Measurements from ENCODE around the gene NTSR1.

The NTSR1 gene

GRCh38 chr20:62711703-62712101, 3.1 kb downstream of the NTSR1 start:
- TF ChIP-seq POLR2AphosphoS5 (IDR thresholded peaks at IDR 0.05; ENCODE audit: low read depth, low read length), result no peak
- TF ChIP-seq POLR2A (IDR thresholded peaks at IDR 0.05; ENCODE audit: low read depth, low read length), result no peak
- TF ChIP-seq PAX5 (IDR thresholded peaks at IDR 0.05; ENCODE audit: insufficient read depth, low read length, severe bottlenecking), result no peak
- TF ChIP-seq POU2F2 (IDR thresholded peaks at IDR 0.05; ENCODE audit: low read depth, low read length), result no peak
- no peak for TF ChIP-seq TAF1 (IDR thresholded peaks at IDR 0.05; ENCODE audit: low read depth, low read length)
- TF ChIP-seq SPI1 (IDR thresholded peaks at IDR 0.05; ENCODE audit: low read depth, low read length), result no peak
- FAIRE-seq (no peak), DNase-seq (ENCODE audit: insufficient read length, low spot score) (no peak)

DNA sequence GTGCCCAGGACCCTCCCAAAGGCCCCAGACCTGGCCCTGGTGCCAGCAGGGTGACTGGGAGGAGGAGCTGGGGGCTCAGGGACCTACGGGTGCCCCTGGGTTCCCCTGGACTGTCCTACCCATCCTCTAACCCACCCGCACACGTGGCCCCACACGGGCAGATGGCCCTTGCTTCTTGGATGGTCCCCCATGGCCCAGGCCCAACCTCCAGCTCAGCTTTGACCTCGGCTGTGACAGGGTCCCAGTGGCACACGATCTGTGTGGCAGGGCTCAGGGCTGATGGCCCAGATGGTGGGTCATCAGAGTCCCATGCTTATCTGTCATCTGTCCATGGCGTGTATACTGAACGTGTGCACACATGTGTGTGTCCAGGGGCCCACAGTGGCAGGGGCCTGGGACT, 4.0 kb downstream of the NTSR1 start:
- no peak for TF ChIP-seq POU2F2 (IDR thresholded peaks at IDR 0.05; ENCODE audit: low read depth, low read length)
- TF ChIP-seq POLR2A (IDR thresholded peaks at IDR 0.05; ENCODE audit: low read depth, low read length), result no peak
- no peak for TF ChIP-seq SPI1 (IDR thresholded peaks at IDR 0.05; ENCODE audit: low read depth, low read length)
- no peak for TF ChIP-seq POLR2AphosphoS5 (IDR thresholded peaks at IDR 0.05; ENCODE audit: low read depth, low read length)
- no peak for TF ChIP-seq PAX5 (IDR thresholded peaks at IDR 0.05; ENCODE audit: insufficient read depth, low read length, severe bottlenecking)
- no peak for TF ChIP-seq TAF1 (IDR thresholded peaks at IDR 0.05; ENCODE audit: low read depth, low read length)
- DNase-seq (ENCODE audit: insufficient read length, low spot score) (no peak), FAIRE-seq (no peak)

- no peak for TF ChIP-seq TAF1 (IDR thresholded peaks at IDR 0.05; ENCODE audit: low read depth, low read length)
- TF ChIP-seq POLR2A (IDR thresholded peaks at IDR 0.05; ENCODE audit: low read depth, low read length), result no peak
- no peak for TF ChIP-seq POU2F2 (IDR thresholded peaks at IDR 0.05; ENCODE audit: low read depth, low read length)
- TF ChIP-seq SPI1 (IDR thresholded peaks at IDR 0.05; ENCODE audit: low read depth, low read length), result no peak
- TF ChIP-seq PAX5 (IDR thresholded peaks at IDR 0.05; ENCODE audit: insufficient read depth, low read length, severe bottlenecking), result no peak
- TF ChIP-seq POLR2AphosphoS5 (IDR thresholded peaks at IDR 0.05; ENCODE audit: low read depth, low read length), result no peak
- DNase-seq (ENCODE audit: insufficient read length, low spot score) (no peak), FAIRE-seq (no peak)
These were observed 5.4 kb downstream of the NTSR1 start for GRCh38 chr20:62714006-62714405.

DNA sequence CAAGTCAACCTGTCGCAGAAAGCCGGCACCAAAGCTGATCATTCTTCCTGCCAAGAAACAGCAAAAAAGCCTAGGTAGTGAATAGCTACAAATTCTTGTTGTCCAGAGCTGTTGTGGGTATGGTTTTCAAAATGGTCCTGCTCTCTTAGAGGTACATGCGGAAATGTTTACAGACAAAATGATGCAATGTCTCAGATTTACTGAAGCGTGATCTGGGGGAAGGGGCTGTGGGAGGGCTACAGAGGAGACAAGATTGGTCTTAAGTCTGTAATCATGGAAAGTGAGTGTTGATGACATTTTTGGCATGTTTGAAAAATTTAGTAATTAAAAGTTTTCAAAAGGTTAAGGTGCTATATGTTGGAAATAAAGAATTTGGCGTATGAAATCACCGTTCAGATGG, 6.2 kb downstream of the NTSR1 start:
- FAIRE-seq (no peak), DNase-seq (ENCODE audit: insufficient read length, low spot score) (no peak)
- TF ChIP-seq TAF1 (IDR thresholded peaks at IDR 0.05; ENCODE audit: low read depth, low read length), result no peak
- TF ChIP-seq POLR2A (IDR thresholded peaks at IDR 0.05; ENCODE audit: low read depth, low read length), result no peak
- TF ChIP-seq SPI1 (IDR thresholded peaks at IDR 0.05; ENCODE audit: low read depth, low read length), result no peak
- TF ChIP-seq POLR2AphosphoS5 (IDR thresholded peaks at IDR 0.05; ENCODE audit: low read depth, low read length), result no peak
- TF ChIP-seq POU2F2 (IDR thresholded peaks at IDR 0.05; ENCODE audit: low read depth, low read length), result no peak
- no peak for TF ChIP-seq PAX5 (IDR thresholded peaks at IDR 0.05; ENCODE audit: insufficient read depth, low read length, severe bottlenecking)

DNA sequence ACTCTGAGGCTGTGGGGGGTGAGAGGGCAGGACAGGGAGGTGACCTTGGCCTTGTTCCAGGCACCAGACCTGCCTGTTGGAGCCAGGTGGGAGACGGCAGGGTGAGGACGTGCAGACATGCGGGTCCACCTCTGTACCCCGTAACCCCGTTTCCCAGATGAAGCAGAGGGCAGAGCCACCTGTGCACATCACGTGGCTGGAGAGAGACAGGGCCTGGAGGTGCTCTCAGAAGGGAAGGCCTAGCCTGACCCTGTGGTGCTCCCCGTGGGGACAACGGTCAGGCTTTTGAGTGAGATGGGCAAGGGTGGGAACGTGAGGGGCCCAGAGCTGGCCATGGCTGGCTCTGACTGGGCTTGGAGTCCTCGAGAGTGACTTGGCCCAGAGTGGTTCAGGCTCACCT, 6.6 kb downstream of the NTSR1 start:
- no peak for TF ChIP-seq POLR2A (IDR thresholded peaks at IDR 0.05; ENCODE audit: low read depth, low read length)
- TF ChIP-seq TAF1 (IDR thresholded peaks at IDR 0.05; ENCODE audit: low read depth, low read length), result no peak
- no peak for TF ChIP-seq POU2F2 (IDR thresholded peaks at IDR 0.05; ENCODE audit: low read depth, low read length)
- TF ChIP-seq PAX5 (IDR thresholded peaks at IDR 0.05; ENCODE audit: insufficient read depth, low read length, severe bottlenecking), result no peak
- no peak for TF ChIP-seq POLR2AphosphoS5 (IDR thresholded peaks at IDR 0.05; ENCODE audit: low read depth, low read length)
- no peak for TF ChIP-seq SPI1 (IDR thresholded peaks at IDR 0.05; ENCODE audit: low read depth, low read length)
- FAIRE-seq (no peak), DNase-seq (ENCODE audit: insufficient read length, low spot score) (no peak)

DNA sequence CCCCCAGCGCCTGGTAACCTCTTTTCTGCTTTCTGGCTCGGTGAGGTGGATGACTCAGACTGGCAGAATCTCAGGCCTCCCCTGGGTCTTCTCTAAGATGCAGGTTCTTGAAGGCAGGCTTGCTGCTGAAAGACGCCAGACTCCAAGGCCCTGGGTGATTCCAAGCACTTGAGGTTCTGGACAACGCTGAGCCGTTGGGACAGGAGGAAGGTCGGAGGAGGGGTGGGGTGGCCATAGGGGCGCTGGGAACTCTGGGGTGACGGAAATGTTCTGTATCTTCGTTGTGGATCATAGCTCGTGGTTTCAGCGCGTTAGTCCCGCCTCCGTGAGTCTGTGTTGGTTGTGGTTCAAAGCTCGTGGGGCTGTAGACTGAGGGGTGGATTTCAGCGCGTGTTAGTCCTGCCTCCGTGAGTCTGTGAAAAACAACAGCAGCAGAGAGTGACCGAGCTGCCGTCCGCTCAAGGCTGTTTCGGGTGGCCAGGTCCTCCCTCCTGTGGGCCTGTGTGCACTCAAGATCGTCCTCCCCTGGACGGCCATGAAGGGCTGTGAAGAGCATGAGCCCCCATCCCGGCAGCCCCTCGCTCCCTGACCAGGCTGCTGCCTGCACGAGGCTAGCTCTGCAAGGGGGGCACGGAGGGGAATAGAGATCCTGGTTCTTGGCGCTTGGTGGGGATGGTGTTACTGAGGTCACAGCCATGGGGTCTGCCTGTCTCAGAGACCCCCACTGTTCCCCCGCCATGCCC, 7.7 kb downstream of the NTSR1 start:
- DNase-seq (ENCODE audit: insufficient read length, low spot score), result no peak
- FAIRE-seq, result no peak

DNA sequence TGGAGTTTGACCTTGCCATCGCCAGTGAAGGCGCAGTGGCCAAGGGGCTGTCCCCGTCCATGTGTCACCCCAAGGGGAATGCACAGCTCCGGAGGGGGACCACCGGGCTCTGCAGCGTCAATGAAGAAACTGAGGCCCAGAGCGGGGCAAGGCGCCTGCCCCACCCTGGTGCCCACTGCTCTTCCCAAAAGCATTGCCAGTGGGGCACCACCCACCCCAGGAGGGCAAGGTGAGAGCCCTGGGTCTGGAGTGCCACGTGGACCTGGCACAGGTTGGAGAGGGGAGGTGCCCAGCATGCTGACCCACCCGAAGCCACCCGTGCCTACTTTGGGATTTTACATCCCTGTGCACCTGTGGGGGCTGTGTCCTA, 8.3 kb downstream of the NTSR1 start:
- DNase-seq (ENCODE audit: insufficient read length, low spot score) (no peak), FAIRE-seq (no peak)

More for the DNA sequence above, 7.7 kb downstream of the NTSR1 start:
- no peak for TF ChIP-seq TAF1 (IDR thresholded peaks at IDR 0.05; ENCODE audit: low read depth, low read length)
- no peak for TF ChIP-seq POU2F2 (IDR thresholded peaks at IDR 0.05; ENCODE audit: low read depth, low read length)
- no peak for TF ChIP-seq POLR2A (IDR thresholded peaks at IDR 0.05; ENCODE audit: low read depth, low read length)
- no peak for TF ChIP-seq POLR2AphosphoS5 (IDR thresholded peaks at IDR 0.05; ENCODE audit: low read depth, low read length)
- TF ChIP-seq PAX5 (IDR thresholded peaks at IDR 0.05; ENCODE audit: insufficient read depth, low read length, severe bottlenecking), result no peak
- TF ChIP-seq SPI1 (IDR thresholded peaks at IDR 0.05; ENCODE audit: low read depth, low read length), result no peak

DNA sequence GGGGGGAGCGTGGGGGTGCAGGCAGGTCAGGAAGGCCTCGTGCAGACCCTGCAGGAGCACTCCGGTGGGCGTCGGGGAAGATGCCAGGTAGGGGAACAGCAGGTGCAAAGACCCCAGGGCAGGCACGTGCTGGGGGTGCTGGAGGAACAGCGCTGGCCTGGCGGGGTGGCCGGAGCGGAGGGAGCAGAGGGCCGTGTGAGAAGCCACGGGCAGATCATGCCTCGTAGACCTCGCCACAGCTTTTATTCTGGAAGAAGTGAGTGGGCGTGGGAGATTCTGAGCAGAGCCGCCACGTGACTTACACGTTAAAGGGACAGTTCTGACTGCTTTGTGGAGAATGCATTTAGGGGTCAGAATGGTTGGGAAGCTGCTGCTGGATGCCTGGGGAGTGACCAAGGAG, 9.3 kb downstream of the NTSR1 start:
- FAIRE-seq (no peak), DNase-seq (ENCODE audit: insufficient read length, low spot score) (no peak)
- TF ChIP-seq POLR2A (IDR thresholded peaks at IDR 0.05; ENCODE audit: low read depth, low read length), result no peak
- TF ChIP-seq POLR2AphosphoS5 (IDR thresholded peaks at IDR 0.05; ENCODE audit: low read depth, low read length), result no peak
- no peak for TF ChIP-seq POU2F2 (IDR thresholded peaks at IDR 0.05; ENCODE audit: low read depth, low read length)
- TF ChIP-seq SPI1 (IDR thresholded peaks at IDR 0.05; ENCODE audit: low read depth, low read length), result no peak
- TF ChIP-seq PAX5 (IDR thresholded peaks at IDR 0.05; ENCODE audit: insufficient read depth, low read length, severe bottlenecking), result no peak
- TF ChIP-seq TAF1 (IDR thresholded peaks at IDR 0.05; ENCODE audit: low read depth, low read length), result no peak

More for the DNA sequence above, 8.3 kb downstream of the NTSR1 start:
- TF ChIP-seq POU2F2 (IDR thresholded peaks at IDR 0.05; ENCODE audit: low read depth, low read length) (no peak), TAF1 (IDR thresholded peaks at IDR 0.05; ENCODE audit: low read depth, low read length) (no peak), POLR2AphosphoS5 (IDR thresholded peaks at IDR 0.05; ENCODE audit: low read depth, low read length) (no peak), PAX5 (IDR thresholded peaks at IDR 0.05; ENCODE audit: insufficient read depth, low read length, severe bottlenecking) (no peak), POLR2A (IDR thresholded peaks at IDR 0.05; ENCODE audit: low read depth, low read length) (no peak), SPI1 (IDR thresholded peaks at IDR 0.05; ENCODE audit: low read depth, low read length) (no peak)

- TF ChIP-seq POU2F2 (IDR thresholded peaks at IDR 0.05; ENCODE audit: low read depth, low read length), result no peak
- no peak for TF ChIP-seq POLR2A (IDR thresholded peaks at IDR 0.05; ENCODE audit: low read depth, low read length)
- DNase-seq (ENCODE audit: insufficient read length, low spot score), result no peak
- FAIRE-seq, result no peak
These were observed 9.9 kb downstream of the NTSR1 start for GRCh38 chr20:62718546-62718945.

Measured in GM12891 (cell line).